HepG2 (cell line): ENCODE results near the gene FAM120AOS. TPM values are rescaled to one million over a fixed set of nuclear protein-coding genes. Genes with fewer than 3 reads are reported as not detected.

ENCODE experiments used
- ATAC-seq: fragments of 200-7000 bp; cut with Tn5 transposase; 3 replicates; pipeline ENCODE4 v1.9.1; 2020; ENCODE audit warnings: mild to moderate bottlenecking, moderate library complexity
- BruUV-seq: library from RNA; stranded (reverse); fragments of 400-500 nt; replicated peaks from 2 replicates; lab custom pipeline; 2021; lab: Mats Ljungman, UMichigan
- CTCF ChIA-PET: fragments of 300-600 bp; formaldehyde crosslinking; extraction: SDS; loops from one replicate; lab custom pipeline; 2021; ENCODE audit warnings: low total read pairs, inconsistent platforms, low intra/inter-chr PET ratio; lab: Yijun Ruan, JAX
- POLR2A ChIA-PET: fragments of 350-600 bp; sonication (Branson Sonifier 250); formaldehyde crosslinking; loops from one replicate; lab custom pipeline; 2020; ENCODE audit warnings: antibody characterized with exemption, inconsistent platforms; lab: Yijun Ruan, JAX
- DNase-seq: peaks from one replicate; pipeline ENCODE4 v3.0.0-alpha.2; 2015; ENCODE audit warnings: low spot score
- FAIRE-seq: peaks from 3 replicates; lab custom pipeline; 2011; peaks lifted over from hg19 to GRCh38; lab: Jason Lieb, UNC
- H2AFZ ChIP-seq: one replicate; pipeline ENCODE4 v1.6.1; 2011; ENCODE audit warnings: low read length, inconsistent platforms
- H3K27ac ChIP-seq: fragments of 300-600 bp; 3 replicates; pipeline ENCODE4 v1.8.0; 2011; ENCODE audit warnings: mixed run types, mild to moderate bottlenecking, mixed read lengths, low read length, inconsistent platforms; ENCODE audit not compliant: insufficient read depth; ENCODE audit errors: extremely low read length
- H3K27me3 ChIP-seq, 2 experiments: fragments of 200-600 bp in 1 of 2; 2 replicates in 1 of 2; 3 replicates in 1 of 2; pipeline versions ENCODE4 v1.6.0 to v1.8.0; 2011; ENCODE audit warnings: low read length in 2 of 2, mild to moderate bottlenecking in 2 of 2, moderate library complexity in 2 of 2, inconsistent platforms in 1 of 2; ENCODE audit not compliant: insufficient read depth in 2 of 2, control insufficient read depth in 1 of 2
- H3K36me3 ChIP-seq, 2 experiments: fragments of 200-600 bp in 1 of 2; replicated peaks in 1 of 2; 2 replicates in 1 of 2; 3 replicates in 1 of 2; pipeline versions ENCODE4 v1.5.1 to v1.8.0; 2011; ENCODE audit warnings: low read length in 2 of 2, inconsistent platforms in 1 of 2; ENCODE audit not compliant: insufficient read depth in 2 of 2, control insufficient read depth in 1 of 2
- H3K4me1 ChIP-seq: 2 replicates; pipeline ENCODE4 v1.5.1; 2012; ENCODE audit warnings: low read length, inconsistent platforms; ENCODE audit not compliant: insufficient read depth
- H3K4me2 ChIP-seq: 2 replicates; pipeline ENCODE4 v1.6.0; 2011; ENCODE audit warnings: low read depth, low read length, inconsistent platforms
- H3K4me3 ChIP-seq, 3 experiments: fragments of 200-600 bp in 1 of 3; sonication (generic), shearing (Covaris generic) in 1 of 3; replicated peaks in 1 of 3; 2 replicates each; pipeline ENCODE4 v1.5.1; 2011 to 2016; ENCODE audit warnings: low read length in 3 of 3, inconsistent platforms in 2 of 3, low read depth in 2 of 3, mild to moderate bottlenecking in 2 of 3, control low read depth in 1 of 3, mixed read lengths in 1 of 3; ENCODE audit not compliant: insufficient read depth in 1 of 3
- H3K79me2 ChIP-seq: one replicate; pipeline ENCODE4 v1.6.1; 2011; ENCODE audit warnings: low read length, inconsistent platforms; ENCODE audit not compliant: insufficient read depth
- H3K9ac ChIP-seq: 2 replicates; pipeline ENCODE4 v1.6.0; 2011; ENCODE audit warnings: mild to moderate bottlenecking, low read depth, low read length, inconsistent platforms; ENCODE audit not compliant: insufficient read depth
- H3K9me3 ChIP-seq: 2 replicates; pipeline ENCODE4 v1.5.1; 2012; ENCODE audit warnings: mild to moderate bottlenecking, low read length
- H4K20me1 ChIP-seq: 2 replicates; pipeline ENCODE4 v1.6.0; 2011; ENCODE audit warnings: inconsistent platforms, mild to moderate bottlenecking, low read length, moderate library complexity; ENCODE audit not compliant: insufficient read depth
- CEBPB ChIP-seq: IDR thresholded peaks from 2 replicates; pipeline ENCODE4 v1.6.1; 2011; ENCODE audit warnings: low read depth, low read length, improper control_type of control experiment, borderline replicate concordance
- DNMT3B ChIP-seq: conservative IDR thresholded peaks from 2 replicates; pipeline ENCODE4 v1.6.1; 2016; ENCODE audit warnings: missing biosample characterization, control low read depth
- HES4 ChIP-seq: sonication (generic); formaldehyde crosslinking; IDR thresholded peaks from 2 replicates; pipeline ENCODE4 v1.9.0; 2021; ENCODE audit warnings: mild to moderate bottlenecking, missing genetic modification reagents, borderline replicate concordance
- NFKBIZ ChIP-seq: IDR thresholded peaks from 2 replicates; pipeline ENCODE4 v1.6.1; 2018; ENCODE audit warnings: missing genetic modification reagents, missing compliant biosample characterization
- NFYB ChIP-seq: sonication (generic); formaldehyde crosslinking; IDR thresholded peaks from 2 replicates; pipeline ENCODE4 v1.4.0; 2020; ENCODE audit warnings: missing genetic modification reagents
- ZBTB2 ChIP-seq: sonication (generic); formaldehyde crosslinking; IDR thresholded peaks from 2 replicates; pipeline ENCODE4 v1.8.0; 2022; ENCODE audit warnings: low read depth, missing genetic modification reagents
- ZBTB34 ChIP-seq: sonication (generic); formaldehyde crosslinking; IDR thresholded peaks from 2 replicates; pipeline ENCODE4 v1.8.0; 2022; ENCODE audit warnings: mild to moderate bottlenecking, missing genetic modification reagents
- ZNF225 ChIP-seq: sonication (generic); formaldehyde crosslinking; IDR thresholded peaks from 2 replicates; pipeline ENCODE4 v1.4.0; 2020; ENCODE audit warnings: mild to moderate bottlenecking, missing genetic modification reagents
- ZNF326 ChIP-seq: sonication (generic); formaldehyde crosslinking; IDR thresholded peaks from 2 replicates; pipeline ENCODE4 v1.4.0; 2020; ENCODE audit warnings: missing genetic modification reagents, borderline replicate concordance
- ZNF619 ChIP-seq: sonication (generic); formaldehyde crosslinking; IDR thresholded peaks from 2 replicates; pipeline ENCODE4 v1.4.0; 2020; ENCODE audit warnings: mild to moderate bottlenecking, missing genetic modification reagents
- WGBS: methylation state at CpG from one replicate; pipeline ENCODE4 v1.1.6; 2017; ENCODE audit warnings: low lambda C conversion rate; 5-methylcytosine and 5-hydroxymethylcytosine counted together
- in situ Hi-C: cut with HindIII; loops from 2 replicates; pipeline ENCODE4 v1.10.0; 2017; ENCODE audit warnings: low pct_unique_long_range_greater_than_20kb; ENCODE audit not compliant: extremely low pct_ligation_motif_present
- intact Hi-C: fragments of 100-400 bp; cut with micrococcal nuclease; formaldehyde crosslinking; loops from one replicate; pipeline ENCODE4 v1.10.0; 2022; ENCODE audit not compliant: unreplicated experiment
- polyA plus RNA-seq, 8 experiments: library from polyadenylated mRNA; depleted of rRNA in 3 of 8; stranded (reverse) in 7 of 8; unstranded in 1 of 8; fragments of >200 nt; fragmentation: Illumina TruSeq in 4 of 8; extraction: Trizol in 4 of 8; gene quantifications; 2 replicates each; pipeline versions ENCODE4 v1.2.1 to v1.2.3, GENCODE V29; 2011 to 2016; ENCODE audit warnings: low read depth in 4 of 8, missing spikeins in 1 of 8, mixed read lengths in 1 of 8; ENCODE audit not compliant: insufficient read depth in 1 of 8
- total RNA-seq, 5 experiments: library from RNA; depleted of rRNA; stranded (reverse); fragments of >200 nt; fragmentation: Illumina TruSeq; extraction: Trizol; gene quantifications; 2 replicates each; pipeline ENCODE4 v1.2.3, GENCODE V29; 2016; ENCODE audit warnings: low read depth in 1 of 5
- TF ChIP-seq, protein P1 (sequence below): sonication (generic); formaldehyde crosslinking; conservative IDR thresholded peaks from 2 replicates; pipeline ENCODE4 v1.4.0; 2020; ENCODE audit warnings: mild to moderate bottlenecking, missing genetic modification reagents, moderate library complexity

FAM120AOS gene
- total and polyA plus RNA-seq, 2 of the 13 experiments (the other 11 are each of a cell fraction or from before 2014, with no cell fraction given), result 28.2 to 34.6 TPM

DNA sequence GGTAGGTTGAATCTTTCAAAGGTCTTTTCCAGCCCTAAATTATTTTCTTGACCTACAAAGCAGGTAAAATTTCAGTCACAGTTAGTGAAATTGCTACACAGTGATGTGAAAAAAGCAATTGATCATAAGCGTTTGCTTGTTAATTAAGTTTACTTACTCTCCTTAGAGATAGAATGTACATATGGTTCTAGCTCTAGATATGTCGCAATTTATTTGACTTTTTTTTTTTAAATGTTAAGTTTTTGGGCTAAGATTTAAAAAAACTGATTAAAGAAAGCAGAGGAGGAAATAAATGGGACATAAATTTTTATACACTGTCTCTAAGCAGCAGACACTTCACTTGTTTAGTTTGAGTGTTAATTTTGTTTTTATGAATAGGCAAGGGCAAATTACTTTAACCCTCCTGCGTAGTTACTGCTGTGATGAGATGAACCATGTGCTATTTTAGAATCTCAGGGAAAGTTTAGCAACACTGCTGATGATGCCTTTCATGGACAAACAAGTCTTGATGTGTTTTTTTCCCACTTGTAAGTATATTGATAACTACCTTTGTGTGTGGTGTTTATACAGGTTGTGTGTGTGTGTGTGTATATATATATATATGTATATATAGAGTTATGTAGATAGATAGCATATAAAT lies 38.3 kb upstream of the FAM120AOS start:
- no peak for DNase-seq
- POLR2A ChIA-PET, result no interaction called here
- intact Hi-C loops, result no loop called here
- no peak for ATAC-seq
- Histone ChIP-seq H3K4me1 (0 out of 2 replicates have a peak, but pooled peaks cover 8% of the 10 kb centered on the region), H3K4me2 (no peak overlapping the region), H2AFZ (no peak overlapping the region), H3K36me3 (peaks cover 27 to 69% of the 10 kb centered on the region in 2 experiments), H3K79me2 (peaks cover 31% of the 10 kb centered on the region)
- no peak for FAIRE-seq
- TF ChIP-seq ZBTB2 (CRISPR knock-in tag) (no peak), CEBPB (peak; percentile 42; the same call in 1 of the 2 replicates), NFYB (CRISPR knock-in tag) (no peak)
- TF ChIP-seq, all 625 proteins: peak for 1
- Histone ChIP-seq H3K27ac (no peak overlapping the region), H3K9ac (no peak overlapping the region), H4K20me1 (no peaks in the 10 kb centered on the region), H3K4me3 (no peak overlapping the region), H3K27me3 (no peaks in the 10 kb centered on the region), H3K9me3 (no peaks in the 10 kb centered on the region)
- no TSS peak for BruUV-seq
- in situ Hi-C loops, result no loop called here
- CTCF ChIA-PET, result no interaction called here
- 97% methylated on average over 3 of the region's 3 CpGs for WGBS

DNA sequence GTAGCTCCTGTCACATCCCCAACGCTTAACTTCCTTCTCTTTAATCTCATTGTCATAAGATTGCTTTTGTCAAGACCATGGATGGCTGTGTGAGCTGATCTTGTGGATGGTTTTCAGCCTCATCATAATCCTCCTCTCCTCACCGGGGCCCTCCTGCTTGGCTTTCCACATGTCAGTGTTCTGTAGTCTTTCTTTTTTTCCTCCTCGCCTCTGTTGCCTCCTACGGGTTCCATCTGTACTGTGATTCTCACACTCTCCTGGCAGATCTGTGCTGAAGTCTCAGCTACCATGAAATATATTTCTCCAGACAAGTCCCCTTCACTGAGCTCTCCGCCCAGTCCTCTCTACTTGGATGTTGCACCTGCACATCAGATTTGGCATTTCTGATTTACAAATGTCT lies 34.9 kb upstream of the FAM120AOS start:
- in situ Hi-C loops (no loop called here), intact Hi-C loops (no loop called here)
- no peak for DNase-seq
- Histone ChIP-seq H2AFZ (no peak overlapping the region), H3K9ac (no peak overlapping the region), H3K79me2 (peaks cover 45% of the 10 kb centered on the region), H3K27ac (no peak overlapping the region), H3K9me3 (no peaks in the 10 kb centered on the region), H4K20me1 (no peaks in the 10 kb centered on the region), H3K27me3 (no peaks in the 10 kb centered on the region), H3K4me2 (no peak overlapping the region), H3K4me3 (no peak overlapping the region), H3K4me1 (no peaks in the 10 kb centered on the region), H3K36me3 (peaks cover 22 to 58% of the 10 kb centered on the region in 2 experiments)
- WGBS, result over 99% methylated on average over 5 of the region's 5 CpGs
- no TSS peak for BruUV-seq
- ChIA-PET POLR2A (no interaction called here), CTCF (no interaction called here)
- ATAC-seq, result no peak
- no peak for FAIRE-seq
- no peak for TF ChIP-seq ZNF225
- TF ChIP-seq ZNF326 (CRISPR knock-in tag), result no peak
- TF ChIP-seq ZBTB34, result no peak
- TF ChIP-seq, protein P1, sequence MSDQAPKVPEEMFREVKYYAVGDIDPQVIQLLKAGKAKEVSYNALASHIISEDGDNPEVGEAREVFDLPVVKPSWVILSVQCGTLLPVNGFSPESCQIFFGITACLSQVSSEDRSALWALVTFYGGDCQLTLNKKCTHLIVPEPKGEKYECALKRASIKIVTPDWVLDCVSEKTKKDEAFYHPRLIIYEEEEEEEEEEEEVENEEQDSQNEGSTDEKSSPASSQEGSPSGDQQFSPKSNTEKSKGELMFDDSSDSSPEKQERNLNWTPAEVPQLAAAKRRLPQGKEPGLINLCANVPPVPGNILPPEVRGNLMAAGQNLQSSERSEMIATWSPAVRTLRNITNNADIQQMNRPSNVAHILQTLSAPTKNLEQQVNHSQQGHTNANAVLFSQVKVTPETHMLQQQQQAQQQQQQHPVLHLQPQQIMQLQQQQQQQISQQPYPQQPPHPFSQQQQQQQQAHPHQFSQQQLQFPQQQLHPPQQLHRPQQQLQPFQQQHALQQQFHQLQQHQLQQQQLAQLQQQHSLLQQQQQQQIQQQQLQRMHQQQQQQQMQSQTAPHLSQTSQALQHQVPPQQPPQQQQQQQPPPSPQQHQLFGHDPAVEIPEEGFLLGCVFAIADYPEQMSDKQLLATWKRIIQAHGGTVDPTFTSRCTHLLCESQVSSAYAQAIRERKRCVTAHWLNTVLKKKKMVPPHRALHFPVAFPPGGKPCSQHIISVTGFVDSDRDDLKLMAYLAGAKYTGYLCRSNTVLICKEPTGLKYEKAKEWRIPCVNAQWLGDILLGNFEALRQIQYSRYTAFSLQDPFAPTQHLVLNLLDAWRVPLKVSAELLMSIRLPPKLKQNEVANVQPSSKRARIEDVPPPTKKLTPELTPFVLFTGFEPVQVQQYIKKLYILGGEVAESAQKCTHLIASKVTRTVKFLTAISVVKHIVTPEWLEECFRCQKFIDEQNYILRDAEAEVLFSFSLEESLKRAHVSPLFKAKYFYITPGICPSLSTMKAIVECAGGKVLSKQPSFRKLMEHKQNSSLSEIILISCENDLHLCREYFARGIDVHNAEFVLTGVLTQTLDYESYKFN (CRISPR knock-in tag), result no peak
- TF ChIP-seq DNMT3B, result no peak
- no peak for TF ChIP-seq HES4
- TF ChIP-seq NFKBIZ, result no peak
- no peak for TF ChIP-seq ZNF619
